Prostate gland (tissue), 2 donors: ENCODE data around the gene GALNT2.

ENCODE experiments used
- POLR2A ChIP-seq: fragments of 450-650 bp; IDR thresholded peaks from one replicate; pipeline ENCODE4 v1.6.1; 2016; ENCODE audit warnings: antibody characterized with exemption, mild to moderate bottlenecking
- TF ChIP-seq, protein P1 (sequence below), 4 experiments: fragments of 200-600 bp in 2 of 4; fragments of 450-650 bp in 2 of 4; sonication (generic) in 2 of 4; IDR thresholded peaks; 1 replicate in 3 of 4; 2 replicates in 1 of 4; pipeline ENCODE4 v1.5.1; 2016 to 2019; ENCODE audit warnings: antibody characterized with exemption in 4 of 4, mild to moderate bottlenecking in 2 of 4, moderate library complexity in 2 of 4

DNA sequence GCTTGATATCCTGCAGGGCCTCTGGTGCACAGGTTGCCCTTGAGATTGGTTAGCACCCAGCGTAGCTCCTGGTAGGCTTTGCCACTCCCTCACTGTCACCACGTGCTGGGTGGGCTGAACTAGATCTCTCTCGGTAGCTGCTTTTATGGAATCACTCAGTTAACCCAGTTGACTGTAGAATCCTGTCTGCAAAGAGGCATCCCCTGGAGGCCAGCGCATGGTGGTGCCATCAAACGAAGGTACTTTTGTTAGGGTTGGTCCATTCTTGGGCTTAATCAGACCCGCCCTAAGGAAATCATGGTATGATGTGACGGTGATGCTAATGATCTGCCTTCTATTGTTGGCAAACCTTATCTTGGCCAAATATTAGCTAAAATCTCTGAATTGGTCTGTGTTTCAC is 153.4 kb downstream of the GALNT2 start:
- TF ChIP-seq, protein P1, sequence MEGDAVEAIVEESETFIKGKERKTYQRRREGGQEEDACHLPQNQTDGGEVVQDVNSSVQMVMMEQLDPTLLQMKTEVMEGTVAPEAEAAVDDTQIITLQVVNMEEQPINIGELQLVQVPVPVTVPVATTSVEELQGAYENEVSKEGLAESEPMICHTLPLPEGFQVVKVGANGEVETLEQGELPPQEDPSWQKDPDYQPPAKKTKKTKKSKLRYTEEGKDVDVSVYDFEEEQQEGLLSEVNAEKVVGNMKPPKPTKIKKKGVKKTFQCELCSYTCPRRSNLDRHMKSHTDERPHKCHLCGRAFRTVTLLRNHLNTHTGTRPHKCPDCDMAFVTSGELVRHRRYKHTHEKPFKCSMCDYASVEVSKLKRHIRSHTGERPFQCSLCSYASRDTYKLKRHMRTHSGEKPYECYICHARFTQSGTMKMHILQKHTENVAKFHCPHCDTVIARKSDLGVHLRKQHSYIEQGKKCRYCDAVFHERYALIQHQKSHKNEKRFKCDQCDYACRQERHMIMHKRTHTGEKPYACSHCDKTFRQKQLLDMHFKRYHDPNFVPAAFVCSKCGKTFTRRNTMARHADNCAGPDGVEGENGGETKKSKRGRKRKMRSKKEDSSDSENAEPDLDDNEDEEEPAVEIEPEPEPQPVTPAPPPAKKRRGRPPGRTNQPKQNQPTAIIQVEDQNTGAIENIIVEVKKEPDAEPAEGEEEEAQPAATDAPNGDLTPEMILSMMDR (IDR thresholded peaks at IDR 0.05): no peak
- no peak for TF ChIP-seq POLR2A
